GM18507 (cell line): ENCODE results near the gene INTS12.
"Not testable (repeated sequence)": the region's sequence is repeated elsewhere in the genome, so short reads cannot be mapped to it uniquely, and the experiment has no call there.

Source experiments
- DNase-seq: peaks from one replicate; pipeline ENCODE4 v3.0.0; 2011; ENCODE audit warnings: low read depth; ENCODE audit not compliant: insufficient read length; ENCODE audit errors: extremely low spot score
- FAIRE-seq: peaks from 2 replicates; lab custom pipeline; 2011; peaks lifted over from hg19 to GRCh38; lab: Jason Lieb, UNC

INTS12 gene

DNA sequence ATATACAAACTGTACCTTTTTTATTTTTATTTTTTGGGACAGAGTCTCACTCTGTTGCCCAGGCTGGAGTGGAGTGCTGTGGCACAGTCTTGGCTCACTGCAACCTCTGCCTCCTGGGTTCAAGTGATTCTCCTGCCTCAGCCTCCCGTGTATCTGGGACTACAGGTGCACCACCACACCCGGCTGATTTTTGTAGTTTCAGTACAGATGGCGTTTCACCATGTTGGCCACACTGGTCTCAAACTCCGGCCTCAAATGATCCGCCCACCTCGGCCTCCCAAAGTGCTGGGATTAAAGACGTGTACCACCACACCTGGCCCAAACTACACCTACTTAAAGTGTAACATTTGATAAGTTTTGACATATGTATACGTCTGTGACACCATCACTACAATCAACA lies 12.7 kb downstream of the INTS12 start:
- FAIRE-seq, DNase-seq: not testable (repeated sequence)

DNA sequence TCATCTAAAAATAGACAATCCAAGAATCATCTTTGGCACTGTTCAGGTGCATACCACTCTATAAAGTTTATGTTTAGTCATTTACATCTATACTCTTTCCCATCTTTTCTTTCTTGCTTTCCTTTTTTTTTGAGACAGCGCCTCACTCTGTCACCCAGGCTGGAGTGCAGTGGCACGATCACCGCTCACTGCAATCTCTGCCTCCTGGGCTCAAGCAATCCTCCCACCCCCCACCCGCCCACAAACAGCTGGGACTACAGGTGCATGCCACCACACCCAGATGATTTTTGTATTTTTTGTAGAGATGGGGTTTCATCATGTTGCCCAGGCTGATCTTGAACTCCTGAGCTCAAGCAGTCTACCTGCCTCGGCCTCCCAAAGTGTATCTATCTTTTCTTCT lies 13.7 kb downstream of the INTS12 start:
- DNase-seq, FAIRE-seq: not testable (repeated sequence)

DNA sequence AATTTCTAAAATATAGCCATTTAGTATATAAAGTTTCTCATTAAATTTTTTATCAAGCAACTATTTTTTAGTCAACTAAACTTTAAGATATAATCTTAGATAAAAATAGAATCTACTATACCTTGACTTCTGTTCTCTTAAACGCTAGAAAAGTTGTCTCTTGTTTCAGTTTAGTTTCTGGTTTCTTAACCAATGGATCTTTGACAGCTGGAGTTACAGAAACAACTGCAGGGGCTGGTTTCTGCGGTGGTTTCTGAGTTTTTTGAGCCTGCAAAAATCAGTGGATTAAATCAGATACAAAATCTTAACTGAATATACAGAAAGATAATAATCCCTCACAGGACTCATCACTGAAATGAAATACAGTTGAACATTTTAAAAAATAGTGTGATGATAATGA lies 21.9 kb downstream of the INTS12 start:
- DNase-seq = no peak
- FAIRE-seq = no peak

- FAIRE-seq (no peak), DNase-seq (no peak)
Measured at GRCh38 chr4:105683038-105683437, 25.5 kb downstream of the INTS12 start.

GRCh38 chr4:105679186-105679585 lies 29.3 kb downstream of the INTS12 start:
- FAIRE-seq (no peak), DNase-seq (no peak)

DNA sequence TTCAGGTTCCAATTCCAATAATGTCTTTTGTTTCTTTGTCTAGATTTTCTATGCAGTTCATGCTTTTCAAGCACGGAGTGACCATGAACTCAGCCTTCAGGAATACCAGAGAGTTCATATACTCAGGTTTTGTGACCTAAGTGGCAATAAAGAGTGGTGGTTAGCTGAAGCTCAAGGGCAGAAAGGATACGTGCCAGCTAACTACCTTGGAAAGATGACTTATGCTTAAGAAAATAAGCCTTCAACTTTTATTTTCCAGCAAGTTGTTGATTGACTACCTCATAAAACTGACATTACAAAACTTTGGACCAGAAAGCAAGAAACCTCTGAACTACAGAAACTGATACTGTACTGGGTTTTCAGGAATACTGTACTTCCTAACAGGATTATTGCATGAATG lies 30.8 kb downstream of the INTS12 start:
- DNase-seq (no peak), FAIRE-seq (no peak)

GRCh38 chr4:105674011-105674410 lies 34.5 kb downstream of the INTS12 start:
- DNase-seq = no peak
- no peak for FAIRE-seq

- DNase-seq (no peak), FAIRE-seq (no peak)
Measured at GRCh38 chr4:105671301-105671700, 37.2 kb downstream of the INTS12 start.

DNA sequence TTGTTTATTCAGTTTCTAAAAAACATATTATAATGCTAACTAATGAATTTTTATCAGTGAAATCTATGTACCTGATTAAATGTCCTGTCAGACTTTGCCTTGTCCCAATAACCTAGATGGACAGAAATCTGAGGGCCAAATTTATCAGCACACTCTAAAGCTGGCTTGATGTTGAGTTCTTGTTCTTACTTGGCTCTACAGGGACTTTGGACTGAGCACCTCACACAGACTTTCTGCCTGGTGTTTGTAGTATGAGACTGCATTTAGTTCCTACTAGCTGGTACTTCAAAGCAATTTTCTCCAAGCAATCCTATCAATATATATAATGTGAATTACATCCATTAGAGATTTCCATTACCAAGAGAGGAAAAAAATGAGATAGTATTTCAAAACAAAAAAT lies 37.8 kb downstream of the INTS12 start:
- no peak for DNase-seq
- FAIRE-seq = no peak

DNA sequence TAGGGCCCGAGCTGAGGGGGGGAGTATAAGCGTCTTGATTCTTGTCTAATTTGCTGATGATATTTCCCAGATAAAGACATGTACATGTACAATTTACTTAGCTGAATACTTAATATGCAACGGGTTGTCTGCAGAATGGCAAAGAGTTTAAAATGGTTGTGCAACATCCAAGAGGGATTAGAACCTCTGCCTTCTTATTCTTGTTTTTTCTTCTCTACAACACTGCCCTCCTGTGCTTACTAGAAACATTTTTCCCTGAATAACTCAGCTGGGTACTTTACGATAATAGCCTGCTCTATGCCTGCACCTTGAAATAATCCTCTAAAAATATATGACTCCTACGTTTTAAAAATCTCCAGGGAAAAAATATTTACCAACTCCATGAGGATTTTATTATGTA lies 41.8 kb downstream of the INTS12 start:
- DNase-seq (no peak), FAIRE-seq (no peak)

DNA sequence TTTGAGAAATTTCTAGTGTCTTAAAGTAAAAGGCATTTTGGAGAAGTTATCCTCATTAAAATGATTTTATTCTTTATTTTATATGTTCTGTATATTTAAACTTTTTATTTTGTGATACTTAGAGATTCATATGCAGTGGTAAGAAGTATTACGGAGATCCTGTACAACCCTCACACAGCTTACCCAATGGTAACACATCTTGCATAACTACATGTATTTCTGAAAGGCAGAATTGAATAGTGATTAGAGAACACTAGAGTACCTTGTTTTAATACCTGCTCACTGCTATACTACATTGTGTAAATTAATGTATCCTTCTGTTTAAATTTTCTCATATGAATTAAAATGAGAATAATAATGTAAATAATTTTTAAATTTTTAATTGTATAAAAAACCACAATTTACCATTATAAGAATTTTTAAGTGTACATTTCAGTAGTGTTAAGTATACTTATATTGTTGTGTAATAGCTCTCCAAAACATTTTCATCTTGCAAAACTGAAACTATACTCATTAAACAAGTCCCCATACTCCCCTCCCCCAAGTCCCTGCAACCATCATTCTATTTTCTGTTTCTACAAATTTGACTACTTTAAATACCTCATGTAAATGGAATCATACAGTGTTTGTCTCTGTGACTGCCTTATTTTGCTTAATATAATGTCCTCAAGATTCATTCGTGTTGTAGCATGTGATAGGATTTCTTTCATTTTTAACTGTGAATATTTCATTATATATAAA lies 45.4 kb downstream of the INTS12 start:
- DNase-seq (no peak), FAIRE-seq (no peak)

DNA sequence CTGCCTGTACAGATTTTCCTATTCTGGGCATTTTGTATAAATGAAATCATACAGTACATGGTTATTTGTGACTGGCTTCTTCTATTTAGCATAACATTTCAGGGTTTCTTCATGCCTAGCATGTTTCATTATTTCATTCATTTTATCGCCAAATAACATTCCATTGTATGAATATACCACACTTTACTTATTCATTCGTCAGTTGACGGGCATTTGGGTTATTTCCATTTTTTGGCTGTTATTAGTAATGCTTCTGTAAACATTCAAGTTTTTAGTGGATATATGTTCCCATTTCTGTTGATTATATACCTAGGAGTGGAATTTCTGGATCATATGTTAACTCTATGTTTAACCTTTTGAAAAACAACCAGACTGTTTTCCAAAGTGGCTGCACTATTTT lies 47.5 kb downstream of the INTS12 start:
- DNase-seq (no peak), FAIRE-seq (no peak)

- DNase-seq = no peak
- FAIRE-seq = no peak
Measured at GRCh38 chr4:105659190-105659589, 49.3 kb downstream of the INTS12 start.

DNA sequence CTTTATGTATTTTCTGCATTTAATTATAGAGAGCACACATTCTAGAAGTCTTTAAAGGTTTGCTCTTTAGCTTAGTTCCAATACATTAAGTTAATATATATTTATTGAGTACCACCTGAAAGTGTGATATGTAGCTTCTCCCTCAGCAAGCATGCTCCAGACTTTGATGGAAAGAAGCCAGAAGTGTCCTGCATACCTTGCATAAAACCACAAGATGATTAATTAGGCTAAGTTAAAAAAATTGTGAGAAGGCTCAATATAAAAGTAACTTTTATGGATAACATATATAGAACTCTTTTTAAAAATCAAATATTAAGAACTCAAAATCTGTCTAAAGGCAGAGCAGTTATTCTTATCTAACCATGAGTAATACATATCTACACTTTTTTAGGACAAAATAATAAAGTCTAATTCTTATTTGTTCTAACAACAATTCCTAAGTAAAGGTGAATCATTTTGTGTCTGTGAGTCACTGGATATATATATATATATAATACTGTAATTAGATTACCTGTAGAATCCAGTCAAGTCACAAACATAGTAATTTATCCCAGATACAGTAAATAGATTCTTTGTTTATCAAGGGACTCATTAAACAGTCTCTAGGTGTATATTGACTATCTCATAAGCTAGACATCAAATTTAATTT lies 51.2 kb downstream of the INTS12 start:
- no peak for DNase-seq
- no peak for FAIRE-seq

- FAIRE-seq = no peak
- DNase-seq = no peak
Measured at GRCh38 chr4:105652286-105652888, 56.1 kb downstream of the INTS12 start.

DNA sequence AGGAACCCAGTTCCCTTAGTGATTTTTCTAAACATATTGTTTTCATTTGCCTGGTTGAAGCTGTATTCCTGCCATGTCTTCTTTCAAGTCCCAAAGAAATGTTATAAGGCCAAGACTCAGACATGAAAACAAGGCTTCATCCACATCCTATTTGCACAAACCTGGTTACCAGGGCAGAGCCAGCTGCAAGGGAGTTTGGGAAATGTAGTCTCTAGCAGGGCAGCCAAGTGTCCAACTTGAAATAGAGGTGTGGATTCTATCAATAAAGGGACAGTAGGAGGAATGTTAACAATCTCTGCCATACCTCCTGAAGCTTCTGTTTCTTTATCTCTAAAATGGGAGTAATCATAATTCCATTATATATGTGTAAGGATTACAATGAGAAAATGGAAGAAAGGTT lies 56.6 kb downstream of the INTS12 start:
- FAIRE-seq (no peak), DNase-seq (no peak)

GRCh38 chr4:105650190-105650589 lies 58.3 kb downstream of the INTS12 start:
- DNase-seq = no peak

DNA sequence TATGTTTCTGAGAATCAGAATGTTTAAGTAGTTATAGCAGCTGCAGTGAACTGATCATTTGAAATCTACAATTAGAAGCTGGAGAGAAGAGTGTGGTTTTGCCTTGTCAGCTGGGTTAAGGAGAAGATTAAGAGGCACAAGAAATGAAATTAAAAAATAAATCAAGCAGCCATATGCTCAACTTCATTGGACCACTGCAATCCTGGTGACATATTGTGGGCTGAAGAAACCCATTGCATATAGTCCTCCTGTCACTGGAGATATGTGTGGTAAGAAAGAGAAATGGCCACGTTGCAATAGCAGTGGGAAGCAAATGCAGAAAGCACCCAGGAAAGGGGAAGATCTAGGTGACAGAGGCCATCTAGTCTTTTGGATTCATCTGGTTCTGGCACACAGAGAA lies 63.0 kb downstream of the INTS12 start:
- DNase-seq = no peak
- FAIRE-seq = no peak

More at GRCh38 chr4:105650190-105650589, 58.3 kb downstream of the INTS12 start:
- no peak for FAIRE-seq

- no peak for DNase-seq
- FAIRE-seq = no peak
Measured at GRCh38 chr4:105644257-105644656, 64.2 kb downstream of the INTS12 start.

GRCh38 chr4:105641845-105642244 lies 66.6 kb downstream of the INTS12 start:
- FAIRE-seq (no peak), DNase-seq (no peak)
